Stimulated activated CD4-positive, alpha-beta T cell treated with anti-CD3 and anti-CD28 coated beads, Interleukin-12 subunit alpha, Interleukin-12 subunit beta, amount 100 ng/mL, for 24 hours (primary cell): ENCODE results near the gene AFF2.
"Not testable (repeated sequence)": the region's sequence is repeated elsewhere in the genome, so short reads cannot be mapped to it uniquely, and the experiment has no call there.

Experiments
- DNase-seq, 2 experiments: peaks; one replicate each; pipeline ENCODE4 v3.0.0-alpha.2; 2020; ENCODE audit warnings: low read depth in 2 of 2

Gene AFF2

GRCh38 chrX:148836741-148837140 is 336.3 kb downstream of the AFF2 start:
- DNase-seq = no peak

- DNase-seq = no peak
These were observed 350.2 kb downstream of the AFF2 start for GRCh38 chrX:148850631-148851030.

- no peak for DNase-seq
These were observed 353.9 kb downstream of the AFF2 start for GRCh38 chrX:148854306-148854705.

- no peak for DNase-seq
These were observed 356.1 kb downstream of the AFF2 start for GRCh38 chrX:148856505-148856904.

- DNase-seq = no peak
These were observed 365.1 kb downstream of the AFF2 start for GRCh38 chrX:148865277-148866210.

GRCh38 chrX:148867596-148867995 is 367.2 kb downstream of the AFF2 start:
- DNase-seq = no peak

- DNase-seq = no peak
These were observed 371.2 kb downstream of the AFF2 start for GRCh38 chrX:148871422-148872160.

GRCh38 chrX:148872161-148872535 is 371.7 kb downstream of the AFF2 start:
- DNase-seq = no peak

- no peak for DNase-seq
These were observed 372.5 kb downstream of the AFF2 start for GRCh38 chrX:148872881-148873280.

GRCh38 chrX:148874636-148875246 is 374.3 kb downstream of the AFF2 start:
- no peak for DNase-seq

- no peak for DNase-seq
These were observed 378.0 kb downstream of the AFF2 start for GRCh38 chrX:148878371-148878770.

GRCh38 chrX:148885203-148885602 is 384.8 kb downstream of the AFF2 start:
- DNase-seq = no peak

GRCh38 chrX:148893395-148893794 is 393.0 kb downstream of the AFF2 start:
- no peak for DNase-seq

GRCh38 chrX:148902581-148902980 is 402.2 kb downstream of the AFF2 start:
- no peak for DNase-seq

GRCh38 chrX:148903176-148903575 is 402.8 kb downstream of the AFF2 start:
- no peak for DNase-seq

GRCh38 chrX:148904421-148905111 is 404.1 kb downstream of the AFF2 start:
- DNase-seq = no peak

GRCh38 chrX:148905400-148905799 is 405.0 kb downstream of the AFF2 start:
- no peak for DNase-seq

GRCh38 chrX:148906628-148907027 is 406.2 kb downstream of the AFF2 start:
- DNase-seq = not testable (repeated sequence)

GRCh38 chrX:148909758-148910157 is 409.3 kb downstream of the AFF2 start:
- no peak for DNase-seq

- DNase-seq = no peak
These were observed 413.6 kb downstream of the AFF2 start for GRCh38 chrX:148913971-148914370.

GRCh38 chrX:148914783-148915182 is 414.4 kb downstream of the AFF2 start:
- DNase-seq = no peak

- DNase-seq = no peak
These were observed 415.1 kb downstream of the AFF2 start for GRCh38 chrX:148915474-148915873.
